PC-3 (cell line): ENCODE measurements around the gene C5orf63. TPM values are rescaled to one million over a fixed set of nuclear protein-coding genes. Genes with fewer than 3 reads are reported as not detected.

ENCODE experiments used
- ATAC-seq: fragments of 200-7000 bp; cut with Tn5 transposase; 2 replicates; pipeline ENCODE4 v1.9.1; 2020; ENCODE audit warnings: mild to moderate bottlenecking, moderate library complexity
- BruUV-seq: library from RNA; stranded (reverse); fragments of 400-500 nt; replicated peaks from 2 replicates; lab custom pipeline; 2021; lab: Mats Ljungman, UMichigan
- CTCF ChIA-PET: fragments of 300-600 bp; sonication (Branson Sonifier 250); formaldehyde crosslinking; loops from one replicate; lab custom pipeline; 2022; ENCODE audit warnings: antibody characterized with exemption; lab: Charles Lee
- POLR2A ChIA-PET: fragments of 300-600 bp; sonication (Branson Sonifier 250); formaldehyde crosslinking; loops from one replicate; lab custom pipeline; 2022; ENCODE audit warnings: antibody characterized with exemption; ENCODE audit not compliant: unreplicated experiment; lab: Charles Lee
- DNase-seq: peaks from one replicate; pipeline ENCODE4 v3.0.0-alpha.2; 2015
- H2AFZ ChIP-seq: fragments of 300-600 bp; sonication (generic); 2 replicates; pipeline ENCODE4 v1.6.0; 2016; ENCODE audit warnings: antibody characterized with exemption, low read length
- H3F3A ChIP-seq: fragments of 300-600 bp; sonication (generic); one replicate; pipeline ENCODE4 v1.6.0; 2017; ENCODE audit warnings: antibody characterized with exemption, low read length, control low read depth, mild to moderate bottlenecking; ENCODE audit not compliant: unreplicated experiment
- H3K27ac ChIP-seq: fragments of 300-600 bp; sonication (generic); 2 replicates; pipeline ENCODE4 v1.5.1; 2016; ENCODE audit warnings: mild to moderate bottlenecking, low read length
- H3K27me3 ChIP-seq: fragments of 300-600 bp; sonication (generic); 2 replicates; pipeline ENCODE4 v1.6.1; 2016; ENCODE audit warnings: low read length, mixed read lengths
- H3K36me3 ChIP-seq: fragments of 300-600 bp; sonication (generic); 2 replicates; pipeline ENCODE4 v1.6.1; 2016; ENCODE audit warnings: low read depth, mixed run types, low read length, mixed read lengths
- H3K4me1 ChIP-seq: fragments of 300-600 bp; sonication (generic); 2 replicates; pipeline ENCODE4 v1.5.1; 2016; ENCODE audit warnings: low read length; ENCODE audit not compliant: insufficient read depth
- H3K4me2 ChIP-seq: fragments of 300-600 bp; sonication (generic); 2 replicates; pipeline ENCODE4 v1.6.0; 2016; ENCODE audit warnings: low read length
- H3K4me3 ChIP-seq: fragments of 300-600 bp; sonication (generic); 2 replicates; pipeline ENCODE4 v1.5.1; 2016; ENCODE audit warnings: mild to moderate bottlenecking, low read length, mixed read lengths
- H3K79me2 ChIP-seq: fragments of 300-600 bp; sonication (generic); 2 replicates; pipeline ENCODE4 v1.6.1; 2017; ENCODE audit warnings: low read length, mixed read lengths
- H3K9ac ChIP-seq: fragments of 300-600 bp; sonication (generic); 2 replicates; pipeline ENCODE4 v1.6.0; 2016; ENCODE audit warnings: mild to moderate bottlenecking, low read length
- H3K9me2 ChIP-seq: fragments of 300-600 bp; sonication (generic); replicated peaks from 2 replicates; pipeline ENCODE4 v1.6.1; 2016; ENCODE audit warnings: mixed run types, low read length, mixed read lengths
- H3K9me3 ChIP-seq: fragments of 300-600 bp; sonication (generic); 2 replicates; pipeline ENCODE4 v1.6.1; 2016; ENCODE audit warnings: low read length, mixed read lengths
- H4K20me1 ChIP-seq: fragments of 300-600 bp; sonication (generic); 2 replicates; pipeline ENCODE4 v1.6.1; 2016; ENCODE audit warnings: low read length, mixed read lengths
- EZH2 ChIP-seq: fragments of 300-600 bp; sonication (generic); IDR thresholded peaks from one replicate; pipeline ENCODE4 v1.6.1; 2017; ENCODE audit warnings: antibody characterized with exemption, mild to moderate bottlenecking, low read length; ENCODE audit not compliant: unreplicated experiment
- EZH2phosphoT487 ChIP-seq: fragments of 300-600 bp; sonication (generic); IDR thresholded peaks from 2 replicates; pipeline ENCODE4 v1.6.1; 2018; ENCODE audit warnings: mild to moderate bottlenecking, antibody characterized with exemption, low read length, borderline replicate concordance
- intact Hi-C: fragments of 100-400 bp; cut with micrococcal nuclease; formaldehyde crosslinking; loops from 2 replicates; pipeline ENCODE4 v1.9.0; 2023
- total RNA-seq: library from RNA; depleted of rRNA; stranded (reverse); fragments of >200 nt; gene quantifications from 2 replicates; pipeline ENCODE4 v1.2.3, GENCODE V29; 2014
- TF ChIP-seq, protein P1 (sequence below): fragments of 300-600 bp; sonication (generic); conservative IDR thresholded peaks from 2 replicates; pipeline ENCODE4 v1.5.1; 2017; ENCODE audit warnings: antibody characterized with exemption, low read depth, mild to moderate bottlenecking, low read length

The C5orf63 gene
- total RNA-seq, 1 experiment from 2014 or later = 3.7 TPM

DNA sequence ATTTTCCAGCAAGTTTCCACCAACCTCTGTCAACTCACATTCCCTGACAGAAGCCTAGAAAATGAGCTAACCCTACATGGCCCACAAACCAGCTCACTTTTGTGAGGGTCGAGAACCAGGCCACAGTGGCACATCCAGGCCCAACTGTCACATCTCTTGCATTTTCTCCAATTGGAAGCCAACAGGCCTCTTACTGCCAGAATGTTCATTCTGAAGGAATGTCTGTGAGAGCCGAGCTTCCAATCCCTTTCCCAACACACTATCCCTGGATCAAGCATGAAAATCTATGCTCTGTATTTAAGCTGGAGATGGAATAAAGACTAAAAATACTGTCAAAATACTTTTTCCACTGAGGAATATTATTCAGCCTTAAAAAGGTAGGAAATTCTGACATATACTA, 62.9 kb downstream of the C5orf63 start:
- Histone ChIP-seq H3F3A (no peaks in the 10 kb centered on the region), H3K27ac (no peak overlapping the region), H3K9ac (no peak overlapping the region), H3K79me2 (no peaks in the 10 kb centered on the region), H3K9me2 (no peaks in the 10 kb centered on the region), H3K4me2 (no peak overlapping the region), H3K36me3 (no peaks in the 10 kb centered on the region), H2AFZ (no peak overlapping the region), H3K4me1 (no peaks in the 10 kb centered on the region), H4K20me1 (no peaks in the 10 kb centered on the region), H3K4me3 (no peak overlapping the region), H3K27me3 (no peaks in the 10 kb centered on the region), H3K9me3 (no peaks in the 10 kb centered on the region)
- BruUV-seq = no TSS peak
- ATAC-seq (no peak), DNase-seq (no peak)
- ChIA-PET CTCF (no interaction called here), POLR2A (no interaction called here)
- TF ChIP-seq EZH2 = no peak
- TF ChIP-seq, protein P1, sequence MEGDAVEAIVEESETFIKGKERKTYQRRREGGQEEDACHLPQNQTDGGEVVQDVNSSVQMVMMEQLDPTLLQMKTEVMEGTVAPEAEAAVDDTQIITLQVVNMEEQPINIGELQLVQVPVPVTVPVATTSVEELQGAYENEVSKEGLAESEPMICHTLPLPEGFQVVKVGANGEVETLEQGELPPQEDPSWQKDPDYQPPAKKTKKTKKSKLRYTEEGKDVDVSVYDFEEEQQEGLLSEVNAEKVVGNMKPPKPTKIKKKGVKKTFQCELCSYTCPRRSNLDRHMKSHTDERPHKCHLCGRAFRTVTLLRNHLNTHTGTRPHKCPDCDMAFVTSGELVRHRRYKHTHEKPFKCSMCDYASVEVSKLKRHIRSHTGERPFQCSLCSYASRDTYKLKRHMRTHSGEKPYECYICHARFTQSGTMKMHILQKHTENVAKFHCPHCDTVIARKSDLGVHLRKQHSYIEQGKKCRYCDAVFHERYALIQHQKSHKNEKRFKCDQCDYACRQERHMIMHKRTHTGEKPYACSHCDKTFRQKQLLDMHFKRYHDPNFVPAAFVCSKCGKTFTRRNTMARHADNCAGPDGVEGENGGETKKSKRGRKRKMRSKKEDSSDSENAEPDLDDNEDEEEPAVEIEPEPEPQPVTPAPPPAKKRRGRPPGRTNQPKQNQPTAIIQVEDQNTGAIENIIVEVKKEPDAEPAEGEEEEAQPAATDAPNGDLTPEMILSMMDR = no peak
- TF ChIP-seq EZH2phosphoT487 = no peak
- intact Hi-C loops = no loop called here

DNA sequence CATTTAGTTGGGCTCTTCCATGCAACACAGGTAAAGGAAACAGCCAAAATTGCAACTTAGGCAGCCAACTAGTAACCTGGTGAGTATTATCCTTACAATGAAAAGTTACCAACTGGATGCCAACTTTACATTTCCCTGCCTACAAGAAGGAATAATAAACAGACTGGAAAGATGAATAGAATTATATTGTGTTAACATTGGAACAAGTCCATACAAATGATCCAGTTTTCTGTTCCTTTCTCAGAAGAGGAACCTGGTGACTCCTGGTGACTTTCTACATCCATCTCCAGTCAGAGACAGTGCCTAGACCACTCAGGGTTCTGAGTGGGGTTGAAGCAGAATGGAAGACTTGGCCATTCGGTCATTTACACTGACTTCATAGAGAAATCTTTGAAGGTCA, 63.5 kb downstream of the C5orf63 start:
- ChIA-PET CTCF (no interaction called here), POLR2A (no interaction called here)
- ATAC-seq (peak; percentile 27), DNase-seq (no peak)
- no TSS peak for BruUV-seq
- no peak overlapping the region for H2AFZ ChIP-seq
- H3K4me3 ChIP-seq = no peak overlapping the region
- no peaks in the 10 kb centered on the region for H3K27me3 ChIP-seq
- TF ChIP-seq, protein P1 = no peak
- TF ChIP-seq EZH2 = no peak
- no peak for TF ChIP-seq EZH2phosphoT487
- H3K9me2 ChIP-seq = no peaks in the 10 kb centered on the region
- no peaks in the 10 kb centered on the region for H3K79me2 ChIP-seq
- no peak overlapping the region for H3K27ac ChIP-seq
- H3K4me1 ChIP-seq = no peaks in the 10 kb centered on the region
- no peaks in the 10 kb centered on the region for H4K20me1 ChIP-seq
- intact Hi-C loops = no loop called here
- no peak overlapping the region for H3K4me2 ChIP-seq
- no peaks in the 10 kb centered on the region for H3K9me3 ChIP-seq
- no peaks in the 10 kb centered on the region for H3F3A ChIP-seq
- no peaks in the 10 kb centered on the region for H3K36me3 ChIP-seq
- H3K9ac ChIP-seq = no peak overlapping the region

DNA sequence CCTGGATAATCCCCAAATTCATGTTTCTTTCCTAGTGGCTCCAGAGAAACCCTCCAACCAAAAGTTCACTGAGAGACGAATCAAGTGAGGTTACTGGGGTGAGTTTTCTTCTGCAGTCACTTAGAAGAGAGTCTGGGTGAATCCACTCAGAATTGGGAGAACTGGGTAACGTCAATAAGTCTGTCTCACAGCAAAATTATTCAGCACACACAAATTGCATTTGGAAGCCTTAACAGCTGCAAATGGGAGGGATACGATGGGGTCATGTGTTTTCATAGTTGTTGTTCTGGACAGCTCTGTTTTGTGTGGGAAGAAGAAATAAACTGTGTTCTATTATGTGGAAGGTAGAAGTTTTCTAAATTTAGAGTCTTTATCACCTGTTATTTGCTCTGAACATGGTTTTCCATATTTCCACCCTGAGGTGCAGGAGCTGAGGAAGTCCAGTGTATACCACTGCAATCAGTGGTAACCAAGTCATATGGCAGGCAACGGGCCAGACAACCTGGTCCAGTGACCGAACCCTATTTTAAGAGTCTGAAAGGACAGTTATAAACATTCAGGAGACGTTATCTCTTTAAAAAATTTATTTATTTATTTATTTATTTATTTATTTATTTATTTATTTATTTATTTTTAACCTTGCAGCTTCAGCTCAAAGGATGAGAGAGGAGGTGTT, 64.9 kb downstream of the C5orf63 start:
- no TSS peak for BruUV-seq
- Histone ChIP-seq H3K4me1 (no peaks in the 10 kb centered on the region), H3K36me3 (no peaks in the 10 kb centered on the region), H3K9me3 (no peaks in the 10 kb centered on the region), H3K9me2 (no peaks in the 10 kb centered on the region), H2AFZ (no peak overlapping the region), H3K4me3 (no peak overlapping the region), H3K27ac (no peak overlapping the region), H4K20me1 (no peaks in the 10 kb centered on the region), H3K79me2 (no peaks in the 10 kb centered on the region), H3K27me3 (no peaks in the 10 kb centered on the region), H3F3A (no peaks in the 10 kb centered on the region), H3K9ac (no peak overlapping the region), H3K4me2 (no peak overlapping the region)
- ChIA-PET CTCF (no interaction called here), POLR2A (no interaction called here)
- no peak for ATAC-seq
- TF ChIP-seq, protein P1 = no peak
- TF ChIP-seq EZH2phosphoT487 = no peak
- TF ChIP-seq EZH2 = no peak
- intact Hi-C loops = no loop called here
- DNase-seq = no peak
